Nucleus accumbens (tissue), 56 donors: Measurements from ENCODE around the gene PIK3CA.
"Not testable (repeated sequence)": the region's sequence is repeated elsewhere in the genome, so short reads cannot be mapped to it uniquely, and the experiment has no call there.

Source experiments
- DNase-seq, 56 donors: peaks; one replicate each; lab custom pipeline; 2025; lab: John Stamatoyannopoulos, UW

The PIK3CA gene

DNA sequence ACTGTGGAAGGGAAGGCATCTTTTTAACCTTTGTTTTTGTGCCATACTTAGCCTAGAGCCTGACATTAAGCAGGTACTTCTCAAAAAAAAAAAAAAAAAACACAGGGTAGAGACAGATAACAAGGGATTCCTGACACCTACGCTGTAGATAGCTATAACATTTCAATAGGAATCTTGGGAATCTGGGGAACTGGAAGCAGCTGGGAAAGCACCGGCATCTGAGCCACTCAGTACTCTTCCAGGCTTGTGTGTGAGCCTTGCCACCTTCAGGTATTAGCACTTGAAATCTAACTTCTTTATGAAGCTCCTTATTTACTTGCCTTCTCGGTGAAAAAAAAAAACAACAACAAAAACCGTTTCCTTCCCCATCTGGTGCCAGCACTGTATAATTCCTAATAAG, 46.8 kb downstream of the PIK3CA start:
- DNase-seq: no peak

DNA sequence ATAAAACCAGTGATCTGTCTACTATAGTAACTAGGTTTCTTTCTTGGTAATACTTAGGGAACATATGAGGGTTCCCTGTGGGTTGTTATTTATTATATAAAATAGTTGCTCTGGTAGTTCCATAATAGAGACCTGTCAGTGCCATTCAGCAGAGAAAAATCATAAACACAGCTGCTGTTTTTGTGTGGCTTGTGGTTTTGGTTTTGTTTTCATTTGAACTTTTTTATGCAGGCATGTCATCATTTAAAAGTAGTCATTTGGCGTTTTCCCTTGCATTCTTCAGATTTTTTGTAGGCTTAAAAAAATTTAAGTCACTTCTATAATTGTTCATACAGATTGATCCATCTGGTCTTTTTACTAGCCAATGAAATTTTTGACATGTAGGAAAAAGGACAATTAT, 47.9 kb downstream of the PIK3CA start:
- no peak for DNase-seq

DNA sequence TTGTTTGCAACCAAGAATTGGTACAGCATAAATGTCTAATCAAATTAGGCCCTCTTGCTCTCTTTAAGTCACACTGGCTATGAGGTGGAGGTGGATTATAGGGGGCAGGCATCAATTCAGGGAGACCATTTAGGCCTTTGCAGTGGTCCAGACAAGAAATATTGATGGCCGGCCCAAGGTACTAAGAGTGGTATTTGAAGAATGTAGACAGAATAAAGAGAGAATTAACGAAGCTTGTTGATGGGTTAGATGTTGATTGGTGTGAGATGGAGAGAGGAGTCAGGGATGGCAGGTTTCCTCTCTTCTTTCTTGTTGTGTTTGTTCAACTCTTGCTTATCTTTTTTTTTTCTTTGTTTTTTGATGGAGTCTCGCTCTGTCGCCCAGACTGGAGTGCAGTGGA, 48.5 kb downstream of the PIK3CA start:
- no peak for DNase-seq

DNA sequence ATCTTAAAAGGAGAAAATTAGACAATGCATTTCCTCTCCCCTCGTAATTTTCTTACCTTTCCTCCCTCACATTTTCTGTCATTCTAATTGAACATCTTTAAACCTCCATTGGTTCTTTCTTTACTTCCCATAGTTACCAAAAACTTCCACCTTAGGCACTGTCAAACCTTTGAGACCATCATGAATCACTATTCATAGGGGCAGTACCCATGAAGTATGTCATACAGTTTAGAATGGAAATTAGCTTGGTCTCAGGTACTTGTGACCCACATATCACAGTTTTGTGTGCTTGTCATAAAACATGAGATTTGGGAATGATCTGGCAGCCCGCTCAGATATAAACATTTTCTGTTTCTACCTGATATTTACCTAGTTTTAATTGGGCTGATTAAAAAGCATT, 52.6 kb downstream of the PIK3CA start:
- no peak for DNase-seq

- not testable (repeated sequence) for DNase-seq
Measured at GRCh38 chr3:179215550-179215949, 67.4 kb downstream of the PIK3CA start.

GRCh38 chr3:179218213-179218612, 70.1 kb downstream of the PIK3CA start:
- not testable (repeated sequence) for DNase-seq

DNA sequence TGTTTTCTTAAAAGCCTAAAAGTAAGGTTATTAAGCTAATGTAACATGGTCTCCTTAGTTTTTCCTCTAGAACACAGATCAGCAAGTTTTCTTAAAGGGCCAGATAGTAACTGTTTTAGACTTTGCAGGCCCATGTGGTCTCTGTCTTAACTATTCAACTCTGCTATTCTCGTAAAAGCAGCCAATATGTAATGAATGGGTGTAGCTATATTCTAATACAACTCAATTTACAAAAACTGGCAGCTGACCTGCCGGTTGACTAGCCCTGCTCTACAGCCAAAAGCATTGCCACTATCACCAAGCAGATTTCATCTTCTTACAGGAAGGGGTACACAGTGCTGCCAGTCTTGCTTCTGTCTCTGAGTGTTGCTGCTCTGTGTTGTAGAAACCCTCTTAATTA, 75.4 kb downstream of the PIK3CA start:
- DNase-seq: no peak

DNA sequence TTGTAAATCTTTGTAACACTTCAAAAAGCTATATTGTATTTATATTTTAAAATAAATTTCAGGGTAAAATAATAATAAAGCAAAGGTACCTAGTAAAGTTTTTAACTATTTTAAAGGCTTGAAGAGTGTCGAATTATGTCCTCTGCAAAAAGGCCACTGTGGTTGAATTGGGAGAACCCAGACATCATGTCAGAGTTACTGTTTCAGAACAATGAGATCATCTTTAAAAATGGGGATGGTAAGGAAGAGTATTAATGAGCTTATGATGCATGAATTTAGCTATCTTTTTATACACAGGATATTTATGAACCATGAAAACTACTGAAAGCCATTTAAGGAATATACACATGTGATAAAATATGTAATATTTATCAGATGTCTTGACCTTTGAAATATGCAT, 76.4 kb downstream of the PIK3CA start:
- DNase-seq: no peak

DNA sequence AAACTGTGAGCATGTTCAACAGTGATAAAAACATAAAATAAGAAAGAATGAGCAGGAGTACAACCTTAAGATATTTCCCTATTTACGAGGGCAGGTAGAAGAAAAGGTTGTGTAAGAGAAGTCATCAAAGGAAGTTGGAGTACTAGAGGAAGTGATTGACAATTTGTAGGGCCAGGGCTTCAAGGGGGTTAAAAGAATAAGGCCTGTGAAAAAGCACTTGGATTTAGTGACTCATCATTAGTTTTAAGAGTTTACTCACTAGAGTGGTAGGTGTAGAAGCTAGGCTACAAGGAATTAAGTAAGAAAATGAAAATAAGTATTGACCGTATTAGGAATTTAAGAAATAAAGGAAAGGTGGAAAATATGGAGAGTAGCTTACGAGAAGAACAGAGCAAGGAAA, 79.2 kb downstream of the PIK3CA start:
- DNase-seq: no peak

DNA sequence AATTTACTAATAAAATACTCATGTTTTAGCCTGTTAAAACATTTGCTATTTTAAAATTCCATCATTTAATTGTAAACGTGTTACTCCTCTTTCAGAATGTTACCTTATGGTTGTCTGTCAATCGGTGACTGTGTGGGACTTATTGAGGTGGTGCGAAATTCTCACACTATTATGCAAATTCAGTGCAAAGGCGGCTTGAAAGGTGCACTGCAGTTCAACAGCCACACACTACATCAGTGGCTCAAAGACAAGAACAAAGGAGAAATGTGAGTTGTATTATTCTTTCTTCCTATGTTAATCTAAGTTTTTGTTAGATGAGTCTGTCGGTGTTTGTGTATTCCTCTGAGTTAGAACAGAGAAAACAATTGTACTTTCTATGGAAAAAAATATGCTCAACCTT, 81.0 kb downstream of the PIK3CA start:
- peak in 3 of 56 donors; percentile 2 to 13 (median 6) for DNase-seq

DNA sequence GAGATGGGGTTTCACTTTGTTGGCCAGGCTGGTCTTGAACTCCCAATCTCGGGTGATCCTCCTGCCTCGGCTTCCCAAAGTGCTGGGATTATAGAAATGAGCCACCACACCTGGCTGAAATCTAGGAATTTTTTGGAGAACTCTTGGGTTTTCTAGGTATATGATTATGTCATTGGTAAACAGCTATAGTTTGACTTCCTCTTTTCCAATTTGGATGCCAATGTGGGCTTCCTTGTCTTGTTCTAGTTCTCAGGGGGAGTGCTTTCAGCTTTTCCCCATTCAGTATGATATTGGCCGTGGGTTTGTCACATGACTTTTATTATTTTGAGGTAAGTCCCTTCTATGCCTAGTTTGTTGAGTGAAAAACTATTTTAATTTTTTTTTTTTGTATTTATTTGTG, 84.9 kb downstream of the PIK3CA start:
- no peak for DNase-seq

- no peak for DNase-seq
Measured at GRCh38 chr3:179234199-179234598, 86.0 kb downstream of the PIK3CA start.

- DNase-seq: no peak
Measured at GRCh38 chr3:179236669-179237301, 88.6 kb downstream of the PIK3CA start.

GRCh38 chr3:179240299-179240698, 92.1 kb downstream of the PIK3CA start:
- DNase-seq: not testable (repeated sequence)

GRCh38 chr3:179242859-179243258, 94.7 kb downstream of the PIK3CA start:
- not testable (repeated sequence) for DNase-seq

DNA sequence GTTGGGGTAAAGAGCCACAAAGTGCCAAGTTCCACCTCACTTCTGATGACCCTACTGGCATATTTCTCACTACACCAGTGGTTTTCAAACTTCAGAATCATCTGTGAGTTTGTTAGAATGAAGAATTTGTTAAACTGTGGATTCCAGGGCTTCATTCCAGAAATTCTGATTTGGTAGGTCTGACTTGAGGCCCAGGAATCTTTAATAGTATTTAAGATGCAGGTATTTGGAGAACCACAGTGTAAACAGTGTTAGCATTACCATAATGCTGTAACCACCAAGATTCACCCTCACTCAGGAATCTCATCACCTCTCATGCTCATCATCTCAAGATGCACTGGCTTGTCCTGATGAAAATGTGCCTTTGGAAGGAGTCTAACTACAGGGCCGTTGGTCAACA, 96.7 kb downstream of the PIK3CA start:
- DNase-seq: no peak

- no peak for DNase-seq
Measured at GRCh38 chr3:179247289-179248015, 99.3 kb downstream of the PIK3CA start.

GRCh38 chr3:179250803-179251476, 102.8 kb downstream of the PIK3CA start, which contains the start of gene KCNMB3:
TSS of gene KCNMB3 (minus strand) at chr3:179251114. CDS start at chr3:179250990, 124 bp downstream.
- no peak for DNase-seq

GRCh38 chr3:179256813-179257212, 108.7 kb downstream of the PIK3CA start:
- no peak for DNase-seq

- DNase-seq: not testable (repeated sequence)
Measured at GRCh38 chr3:179257742-179258141, 109.6 kb downstream of the PIK3CA start.

- no peak for DNase-seq
Measured at GRCh38 chr3:179258820-179259219, 110.7 kb downstream of the PIK3CA start.
